HS-27A (cell line): ENCODE results near the gene ABCC8.

Experiments used
- DNase-seq: peaks from one replicate; pipeline ENCODE4 v3.0.0-alpha.2; 2012; ENCODE audit warnings: low read depth, missing footprints

The ABCC8 gene

GRCh38 chr11:17351172-17351509, 125.5 kb downstream of the ABCC8 start:
- no peak for DNase-seq

DNA sequence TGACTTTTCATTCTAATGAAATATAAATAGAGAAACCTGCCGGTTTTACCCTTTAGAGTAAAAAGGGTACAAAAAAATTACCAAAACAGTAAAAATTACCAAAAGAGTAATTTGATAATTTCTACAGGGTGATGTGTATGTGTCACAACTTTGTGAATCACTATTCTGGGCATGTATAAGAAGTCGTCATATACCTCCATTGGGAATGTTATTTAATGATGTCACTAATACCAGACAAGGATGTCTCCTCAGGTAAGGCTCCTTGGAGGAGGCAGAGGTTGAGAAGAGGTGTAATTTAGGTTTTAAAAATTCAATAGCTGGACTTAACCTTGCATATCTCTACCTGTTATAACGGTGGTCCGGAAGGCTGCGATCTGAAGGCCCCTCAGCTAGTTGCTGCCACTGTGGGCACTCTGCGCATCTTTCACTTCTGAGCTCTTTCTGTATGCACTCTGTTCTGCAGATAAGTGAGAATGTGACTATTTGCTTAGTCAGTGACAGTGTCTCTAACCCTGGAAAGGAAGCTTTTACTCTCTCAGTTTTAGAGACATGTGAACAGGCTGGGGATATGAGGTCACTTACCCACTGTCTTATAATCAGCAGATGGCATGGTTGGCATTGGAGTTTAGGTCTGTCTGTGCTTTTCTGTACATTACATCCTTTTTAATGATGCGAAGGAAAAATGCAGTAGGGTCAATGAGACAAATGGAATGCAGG, 126.0 kb downstream of the ABCC8 start:
- DNase-seq: no peak

GRCh38 chr11:17347676-17348075, 129.0 kb downstream of the ABCC8 start:
- DNase-seq: no peak

GRCh38 chr11:17343907-17344306, 132.7 kb downstream of the ABCC8 start:
- no peak for DNase-seq

- no peak for DNase-seq
Observed at GRCh38 chr11:17343257-17343656, 133.4 kb downstream of the ABCC8 start.
